Common myeloid progenitor, CD34-positive (primary cell): Measurements from ENCODE around the gene HOXD4.

Experiments
- CTCF ChIA-PET: fragments of 350-600 bp; sonication (Branson Sonifier 250); formaldehyde crosslinking; loops from one replicate; lab custom pipeline; 2021; ENCODE audit warnings: antibody characterized with exemption; lab: Charles Lee
- POLR2A ChIA-PET: fragments of 350-600 bp; sonication (Branson Sonifier 250); formaldehyde crosslinking; loops from one replicate; lab custom pipeline; 2021; ENCODE audit warnings: antibody characterized with exemption; lab: Charles Lee
- DNase-seq, 3 donors: peaks; one replicate each; pipeline versions ENCODE4 v3.0.0 to v3.0.0-alpha.2; 2013
- H3K27ac ChIP-seq, 2 experiments: 1 replicate in 1 of 2; 2 replicates in 1 of 2; pipeline ENCODE4 v1.7.0; 2013; ENCODE audit warnings: inconsistent platforms in 2 of 2, low read length in 2 of 2, mild to moderate bottlenecking in 2 of 2, low read depth in 1 of 2, moderate library complexity in 1 of 2; ENCODE audit not compliant: severe bottlenecking in 2 of 2, insufficient read depth in 1 of 2, poor library complexity in 1 of 2
- H3K27me3 ChIP-seq, 5 experiments: replicated peaks in 2 of 5; 1 replicate in 3 of 5; 2 replicates in 2 of 5; pipeline versions ENCODE4 v1.6.1 to v1.7.0; 2013; ENCODE audit warnings: low read length in 4 of 5, mild to moderate bottlenecking in 2 of 5, moderate library complexity in 2 of 5, inconsistent platforms in 1 of 5; ENCODE audit not compliant: insufficient read depth in 5 of 5, control insufficient read depth in 4 of 5
- H3K36me3 ChIP-seq, 4 experiments: 1 replicate in 2 of 4; 2 replicates in 2 of 4; pipeline versions ENCODE4 v1.6.1 to v1.7.0; 2013; ENCODE audit warnings: low read length in 3 of 4, control low read depth in 1 of 4, mild to moderate bottlenecking in 1 of 4; ENCODE audit not compliant: control insufficient read depth in 4 of 4, insufficient read depth in 4 of 4
- H3K4me1 ChIP-seq, 4 experiments: 1 replicate in 3 of 4; 2 replicates in 1 of 4; pipeline versions ENCODE4 v1.6.1 to v1.7.1; 2013; ENCODE audit warnings: low read length in 3 of 4, mild to moderate bottlenecking in 3 of 4, control low read depth in 1 of 4, inconsistent platforms in 1 of 4, moderate library complexity in 1 of 4; ENCODE audit not compliant: control insufficient read depth in 4 of 4, insufficient read depth in 4 of 4; ENCODE audit errors: control extremely low read depth in 1 of 4
- H3K4me3 ChIP-seq, 7 experiments: 1 replicate in 4 of 7; 2 replicates in 3 of 7; pipeline versions ENCODE4 v1.5.1 to v1.7.0; 2013; ENCODE audit warnings: mild to moderate bottlenecking in 7 of 7, low read length in 6 of 7, moderate library complexity in 6 of 7, inconsistent platforms in 2 of 7, low read depth in 2 of 7, control low read depth in 1 of 7; ENCODE audit not compliant: insufficient read depth in 4 of 7, control insufficient read depth in 1 of 7; ENCODE audit errors: extremely low read depth in 1 of 7
- H3K9me3 ChIP-seq, 5 experiments: 1 replicate in 4 of 5; 2 replicates in 1 of 5; pipeline versions ENCODE4 v1.6.1 to v1.7.1; 2013; ENCODE audit warnings: low read length in 4 of 5, mild to moderate bottlenecking in 2 of 5, inconsistent platforms in 1 of 5, low read depth in 1 of 5, moderate library complexity in 1 of 5; ENCODE audit not compliant: control insufficient read depth in 4 of 5, insufficient read depth in 2 of 5; ENCODE audit errors: control extremely low read depth in 1 of 5
- WGBS: methylation state at CpG from one replicate; pipeline ENCODE4 v1.1.5; 2013; ENCODE audit not compliant: insufficient coverage; 5-methylcytosine and 5-hydroxymethylcytosine counted together

Gene HOXD4

GRCh38 chr2:176158855-176159662 is 7.7 kb downstream of the HOXD4 start:
- POLR2A ChIA-PET, result no interaction called here
- H3K36me3 ChIP-seq, result no peaks in the 10 kb centered on the region
- peaks cover 0 to 7% (median 3%) of the 10 kb centered on the region in 4 experiments for H3K4me1 ChIP-seq
- WGBS, result 7% methylated on average over 26 of the region's 39 CpGs
- DNase-seq, result no peak
- H3K27me3 ChIP-seq, result peaks cover 16 to 100% (median 72%) of the 10 kb centered on the region in 5 experiments
- no peak overlapping the region for H3K27ac ChIP-seq
- no peak overlapping the region for H3K4me3 ChIP-seq
- peaks cover 0 to 11% (median 0%) of the 10 kb centered on the region in 5 experiments for H3K9me3 ChIP-seq
- CTCF ChIA-PET, result no interaction called here

GRCh38 chr2:176159663-176160250 is 8.4 kb downstream of the HOXD4 start:
- CTCF ChIA-PET, result interaction anchor here (1.2 kb wide), 1 partner anchor 14 kb away, joined by 3 read pairs; no protein-coding TSS in a partner anchor
- WGBS, result 4% methylated on average over 35 of the region's 44 CpGs

GRCh38 chr2:176160251-176160985 is 9.1 kb downstream of the HOXD4 start:
- H3K4me3 ChIP-seq, result no peak overlapping the region
- ChIA-PET CTCF (interaction anchor here (1.2 to 2.2 kb wide), 5 partner anchors 10 to 89 kb away, joined by 3 to 5 read pairs (median 4); partner anchors contain the start of gene HOXD4), POLR2A (no interaction called here)
- peaks cover 0 to 17% (median 0%) of the 10 kb centered on the region in 5 experiments for H3K9me3 ChIP-seq
- H3K27ac ChIP-seq, result no peak overlapping the region
- no peak for DNase-seq
- H3K36me3 ChIP-seq, result no peaks in the 10 kb centered on the region
- H3K27me3 ChIP-seq, result peaks cover 14 to 100% (median 77%) of the 10 kb centered on the region in 5 experiments
- peaks cover 0 to 17% (median 14%) of the 10 kb centered on the region in 4 experiments for H3K4me1 ChIP-seq
- 6% methylated on average over 37 of the region's 50 CpGs for WGBS

More at GRCh38 chr2:176159663-176160250, 8.4 kb downstream of the HOXD4 start:
- no peaks in the 10 kb centered on the region for H3K36me3 ChIP-seq
- POLR2A ChIA-PET, result no interaction called here
- no peak overlapping the region for H3K27ac ChIP-seq
- H3K9me3 ChIP-seq, result peaks cover 0 to 16% (median 0%) of the 10 kb centered on the region in 5 experiments
- peaks cover 16 to 100% (median 75%) of the 10 kb centered on the region in 5 experiments for H3K27me3 ChIP-seq
- DNase-seq, result no peak
- no peak overlapping the region for H3K4me3 ChIP-seq
- peaks cover 0 to 10% (median 7%) of the 10 kb centered on the region in 4 experiments for H3K4me1 ChIP-seq

- no peak for DNase-seq
- ChIA-PET POLR2A (interaction anchor here (0.6 to 0.8 kb wide), 2 partner anchors 34 to 47 kb away, joined by 3 to 4 read pairs; no protein-coding TSS in a partner anchor), CTCF (interaction anchor here (1.1 to 2.4 kb wide), 9 partner anchors 10 to 89 kb away, joined by 3 to 13 read pairs (median 4); partner anchors contain the start of gene HOXD4)
- H3K27ac ChIP-seq, result no peak overlapping the region
- peaks cover 0 to 18% (median 16%) of the 10 kb centered on the region in 4 experiments for H3K4me1 ChIP-seq
- H3K9me3 ChIP-seq, result peaks cover 0 to 18% (median 0%) of the 10 kb centered on the region in 5 experiments
- 15% methylated on average over 15 of the region's 22 CpGs for WGBS
- H3K4me3 ChIP-seq, result no peak overlapping the region
- H3K27me3 ChIP-seq, result peaks cover 14 to 100% (median 79%) of the 10 kb centered on the region in 5 experiments
- no peaks in the 10 kb centered on the region for H3K36me3 ChIP-seq
Observed at GRCh38 chr2:176160986-176161824, 9.9 kb downstream of the HOXD4 start.

GRCh38 chr2:176161825-176162626 is 10.7 kb downstream of the HOXD4 start:
- Histone ChIP-seq H3K9me3 (peaks cover 0 to 17% (median 0%) of the 10 kb centered on the region in 5 experiments), H3K27me3 (peaks cover 14 to 100% (median 74%) of the 10 kb centered on the region in 5 experiments), H3K4me1 (peaks cover 0 to 18% (median 16%) of the 10 kb centered on the region in 4 experiments), H3K36me3 (no peaks in the 10 kb centered on the region), H3K27ac (no peak overlapping the region), H3K4me3 (no peak overlapping the region)
- CTCF ChIA-PET, result interaction anchor here (0.9 to 2.4 kb wide), 12 partner anchors 9 to 475 kb away, joined by 3 to 13 read pairs (median 4); partner anchors contain the start of gene HOXD4
- WGBS, result 7% methylated on average over 13 of the region's 22 CpGs
- no peak for DNase-seq
- POLR2A ChIA-PET, result interaction anchor here (0.6 to 0.8 kb wide), 2 partner anchors 35 to 48 kb away, joined by 3 to 4 read pairs; no protein-coding TSS in a partner anchor
